Measurements from ENCODE around the gene GAB2.
"Not testable (repeated sequence)": the region's sequence is repeated elsewhere in the genome, so short reads cannot be mapped to it uniquely, and the experiment has no call there.

Gene GAB2

GRCh38 chr11:78199015-78199652, 218.5 kb downstream of the GAB2 start:
- no peak for DNase-seq

- DNase-seq = no peak
Observed at GRCh38 chr11:78197816-78198215, 219.8 kb downstream of the GAB2 start.

GRCh38 chr11:78196661-78197091, 220.9 kb downstream of the GAB2 start:
- no peak for DNase-seq

- DNase-seq = no peak
Observed at GRCh38 chr11:78195917-78196560, 221.6 kb downstream of the GAB2 start.

- no peak for DNase-seq
Observed at GRCh38 chr11:78194490-78194889, 223.1 kb downstream of the GAB2 start.

- no peak for DNase-seq
Observed at GRCh38 chr11:78193806-78194205, 223.8 kb downstream of the GAB2 start.

- no peak for DNase-seq
Observed at GRCh38 chr11:78192911-78193351, 224.7 kb downstream of the GAB2 start.

GRCh38 chr11:78192223-78192719, 225.3 kb downstream of the GAB2 start:
- no peak for DNase-seq

- no peak for DNase-seq
Observed at GRCh38 chr11:78190871-78191538, 226.6 kb downstream of the GAB2 start.

GRCh38 chr11:78190374-78190773, 227.2 kb downstream of the GAB2 start:
- DNase-seq = no peak

- DNase-seq = no peak
Observed at GRCh38 chr11:78189851-78190250, 227.8 kb downstream of the GAB2 start.

- no peak for DNase-seq
Observed at GRCh38 chr11:78189174-78189724, 228.4 kb downstream of the GAB2 start.

GRCh38 chr11:78188286-78189173, 229.1 kb downstream of the GAB2 start, which contains the start of the genes KCTD21 and USP35:
Gene KCTD21 (minus strand): TSS chr11:78188626. CDS start chr11:78174554, 14,072 bp downstream.
Gene USP35 (plus strand): TSS chr11:78188919. CDS start chr11:78196246, 7,327 bp downstream.
- peak; percentile 91 for DNase-seq

GRCh38 chr11:78187366-78188285, 230.0 kb downstream of the GAB2 start:
- peak; percentile 84 for DNase-seq

GRCh38 chr11:78181185-78181584, 236.4 kb downstream of the GAB2 start:
- no peak for DNase-seq

- no peak for DNase-seq
Observed at GRCh38 chr11:78180751-78181150, 236.9 kb downstream of the GAB2 start.

GRCh38 chr11:78179459-78180071, 238.1 kb downstream of the GAB2 start:
- DNase-seq = no peak

GRCh38 chr11:78177216-78177615, 240.4 kb downstream of the GAB2 start:
- no peak for DNase-seq

GRCh38 chr11:78176605-78177141, 240.9 kb downstream of the GAB2 start:
- no peak for DNase-seq

- not testable (repeated sequence) for DNase-seq
Observed at GRCh38 chr11:78175862-78176261, 241.8 kb downstream of the GAB2 start.
